HepG2 (cell line): Measurements from ENCODE around the gene UNC5A. TPM values are rescaled to one million over a fixed set of nuclear protein-coding genes. Genes with fewer than 3 reads are reported as not detected.

Experiments used
- ATAC-seq: fragments of 200-7000 bp; cut with Tn5 transposase; 3 replicates; pipeline ENCODE4 v1.9.1; 2020; ENCODE audit warnings: mild to moderate bottlenecking, moderate library complexity
- BruUV-seq: library from RNA; stranded (reverse); fragments of 400-500 nt; replicated peaks from 2 replicates; lab custom pipeline; 2021; lab: Mats Ljungman, UMichigan
- CTCF ChIA-PET: fragments of 300-600 bp; formaldehyde crosslinking; extraction: SDS; loops from one replicate; lab custom pipeline; 2021; ENCODE audit warnings: low total read pairs, inconsistent platforms, low intra/inter-chr PET ratio; lab: Yijun Ruan, JAX
- POLR2A ChIA-PET: fragments of 350-600 bp; sonication (Branson Sonifier 250); formaldehyde crosslinking; loops from one replicate; lab custom pipeline; 2020; ENCODE audit warnings: antibody characterized with exemption, inconsistent platforms; lab: Yijun Ruan, JAX
- DNase-seq: peaks from one replicate; pipeline ENCODE4 v3.0.0-alpha.2; 2015; ENCODE audit warnings: low spot score
- FAIRE-seq: peaks from 3 replicates; lab custom pipeline; 2011; peaks lifted over from hg19 to GRCh38; lab: Jason Lieb, UNC
- H2AFZ ChIP-seq: one replicate; pipeline ENCODE4 v1.6.1; 2011; ENCODE audit warnings: low read length, inconsistent platforms
- H3K27ac ChIP-seq: fragments of 300-600 bp; 3 replicates; pipeline ENCODE4 v1.8.0; 2011; ENCODE audit warnings: mixed run types, mild to moderate bottlenecking, mixed read lengths, low read length, inconsistent platforms; ENCODE audit not compliant: insufficient read depth; ENCODE audit errors: extremely low read length
- H3K27me3 ChIP-seq, 2 experiments: fragments of 200-600 bp in 1 of 2; 2 replicates in 1 of 2; 3 replicates in 1 of 2; pipeline versions ENCODE4 v1.6.0 to v1.8.0; 2011; ENCODE audit warnings: low read length in 2 of 2, mild to moderate bottlenecking in 2 of 2, moderate library complexity in 2 of 2, inconsistent platforms in 1 of 2; ENCODE audit not compliant: insufficient read depth in 2 of 2, control insufficient read depth in 1 of 2
- H3K36me3 ChIP-seq, 2 experiments: fragments of 200-600 bp in 1 of 2; replicated peaks in 1 of 2; 2 replicates in 1 of 2; 3 replicates in 1 of 2; pipeline versions ENCODE4 v1.5.1 to v1.8.0; 2011; ENCODE audit warnings: low read length in 2 of 2, inconsistent platforms in 1 of 2; ENCODE audit not compliant: insufficient read depth in 2 of 2, control insufficient read depth in 1 of 2
- H3K4me1 ChIP-seq: 2 replicates; pipeline ENCODE4 v1.5.1; 2012; ENCODE audit warnings: low read length, inconsistent platforms; ENCODE audit not compliant: insufficient read depth
- H3K4me2 ChIP-seq: 2 replicates; pipeline ENCODE4 v1.6.0; 2011; ENCODE audit warnings: low read depth, low read length, inconsistent platforms
- H3K4me3 ChIP-seq, 3 experiments: fragments of 200-600 bp in 1 of 3; sonication (generic), shearing (Covaris generic) in 1 of 3; replicated peaks in 1 of 3; 2 replicates each; pipeline ENCODE4 v1.5.1; 2011 to 2016; ENCODE audit warnings: low read length in 3 of 3, inconsistent platforms in 2 of 3, low read depth in 2 of 3, mild to moderate bottlenecking in 2 of 3, control low read depth in 1 of 3, mixed read lengths in 1 of 3; ENCODE audit not compliant: insufficient read depth in 1 of 3
- H3K79me2 ChIP-seq: one replicate; pipeline ENCODE4 v1.6.1; 2011; ENCODE audit warnings: low read length, inconsistent platforms; ENCODE audit not compliant: insufficient read depth
- H3K9ac ChIP-seq: 2 replicates; pipeline ENCODE4 v1.6.0; 2011; ENCODE audit warnings: mild to moderate bottlenecking, low read depth, low read length, inconsistent platforms; ENCODE audit not compliant: insufficient read depth
- H3K9me3 ChIP-seq: 2 replicates; pipeline ENCODE4 v1.5.1; 2012; ENCODE audit warnings: mild to moderate bottlenecking, low read length
- H4K20me1 ChIP-seq: 2 replicates; pipeline ENCODE4 v1.6.0; 2011; ENCODE audit warnings: inconsistent platforms, mild to moderate bottlenecking, low read length, moderate library complexity; ENCODE audit not compliant: insufficient read depth
- CEBPB ChIP-seq: IDR thresholded peaks from 2 replicates; pipeline ENCODE4 v1.6.1; 2011; ENCODE audit warnings: low read depth, low read length, improper control_type of control experiment, borderline replicate concordance
- CHD4 ChIP-seq: fragments of 200-600 bp; sonication (generic); IDR thresholded peaks from 2 replicates; pipeline ENCODE4 v1.7.0; 2017; ENCODE audit warnings: mild to moderate bottlenecking, low read length, borderline replicate concordance
- HNRNPUL1 ChIP-seq: fragments of 200-400 bp; formaldehyde crosslinking; IDR thresholded peaks from 2 replicates; pipeline ENCODE4 v1.6.1; 2017; ENCODE audit warnings: low read depth, mild to moderate bottlenecking, low read length, moderate library complexity
- NCOA1 ChIP-seq: sonication (generic); formaldehyde crosslinking; IDR thresholded peaks from 2 replicates; pipeline ENCODE4 v1.9.0; 2021; ENCODE audit warnings: missing genetic modification reagents
- NFRKB ChIP-seq: fragments of 450-650 bp; IDR thresholded peaks from 2 replicates; pipeline ENCODE4 v1.6.1; 2017
- PPARG ChIP-seq: conservative IDR thresholded peaks from 2 replicates; pipeline ENCODE4 v1.6.1; 2016; ENCODE audit warnings: missing biosample characterization, missing genetic modification reagents
- RFX5 ChIP-seq: IDR thresholded peaks from 2 replicates; pipeline ENCODE4 v1.6.1; 2011; ENCODE audit warnings: low read depth, low read length, improper control_type of control experiment
- RFXAP ChIP-seq: sonication (generic); formaldehyde crosslinking; IDR thresholded peaks from 2 replicates; pipeline ENCODE4 v1.4.0; 2020; ENCODE audit warnings: missing genetic modification reagents, borderline replicate concordance
- TOPORS ChIP-seq: sonication (generic); formaldehyde crosslinking; IDR thresholded peaks from 2 replicates; pipeline ENCODE4 v1.8.0; 2023; ENCODE audit warnings: mild to moderate bottlenecking, missing genetic modification reagents
- ZFP36L1 ChIP-seq: sonication (generic); formaldehyde crosslinking; IDR thresholded peaks from 2 replicates; pipeline ENCODE4 v1.8.0; 2022; ENCODE audit warnings: mild to moderate bottlenecking, missing genetic modification reagents, moderate library complexity
- ZFP62 ChIP-seq: sonication (generic); formaldehyde crosslinking; IDR thresholded peaks from 2 replicates; pipeline ENCODE4 v1.4.0; 2020; ENCODE audit warnings: missing genetic modification reagents
- ZNF235 ChIP-seq: sonication (generic); formaldehyde crosslinking; IDR thresholded peaks from 2 replicates; pipeline ENCODE4 v1.8.1; 2023; ENCODE audit warnings: mild to moderate bottlenecking, missing genetic modification reagents, borderline replicate concordance
- ZNF33A ChIP-seq: sonication (generic); formaldehyde crosslinking; IDR thresholded peaks from 2 replicates; pipeline ENCODE4 v1.5.1; 2020; ENCODE audit warnings: missing genetic modification reagents, mild to moderate bottlenecking, moderate library complexity, borderline replicate concordance
- ZNF577 ChIP-seq: sonication (generic); formaldehyde crosslinking; IDR thresholded peaks from 2 replicates; pipeline ENCODE4 v1.4.0; 2020; ENCODE audit warnings: mild to moderate bottlenecking, low read depth, missing genetic modification reagents, borderline replicate concordance
- ZNF674 ChIP-seq: sonication (generic); formaldehyde crosslinking; IDR thresholded peaks from 2 replicates; pipeline ENCODE4 v1.5.0; 2020; ENCODE audit warnings: low read depth, mild to moderate bottlenecking, missing genetic modification reagents
- ZZZ3 ChIP-seq: sonication (generic); formaldehyde crosslinking; IDR thresholded peaks from 2 replicates; pipeline ENCODE4 v1.4.0; 2020; ENCODE audit warnings: missing genetic modification reagents, mild to moderate bottlenecking, borderline replicate concordance
- WGBS: methylation state at CpG from one replicate; pipeline ENCODE4 v1.1.6; 2017; ENCODE audit warnings: low lambda C conversion rate; 5-methylcytosine and 5-hydroxymethylcytosine counted together
- in situ Hi-C: cut with HindIII; loops from 2 replicates; pipeline ENCODE4 v1.10.0; 2017; ENCODE audit warnings: low pct_unique_long_range_greater_than_20kb; ENCODE audit not compliant: extremely low pct_ligation_motif_present
- intact Hi-C: fragments of 100-400 bp; cut with micrococcal nuclease; formaldehyde crosslinking; loops from one replicate; pipeline ENCODE4 v1.10.0; 2022; ENCODE audit not compliant: unreplicated experiment
- polyA plus RNA-seq, 8 experiments: library from polyadenylated mRNA; depleted of rRNA in 3 of 8; stranded (reverse) in 7 of 8; unstranded in 1 of 8; fragments of >200 nt; fragmentation: Illumina TruSeq in 4 of 8; extraction: Trizol in 4 of 8; gene quantifications; 2 replicates each; pipeline versions ENCODE4 v1.2.1 to v1.2.3, GENCODE V29; 2011 to 2016; ENCODE audit warnings: low read depth in 4 of 8, missing spikeins in 1 of 8, mixed read lengths in 1 of 8; ENCODE audit not compliant: insufficient read depth in 1 of 8
- total RNA-seq, 5 experiments: library from RNA; depleted of rRNA; stranded (reverse); fragments of >200 nt; fragmentation: Illumina TruSeq; extraction: Trizol; gene quantifications; 2 replicates each; pipeline ENCODE4 v1.2.3, GENCODE V29; 2016; ENCODE audit warnings: low read depth in 1 of 5
- TF ChIP-seq, protein P1 (sequence below): sonication (generic); formaldehyde crosslinking; IDR thresholded peaks from 2 replicates; pipeline ENCODE4 v1.9.0; 2021; ENCODE audit warnings: missing genetic modification reagents, borderline replicate concordance

Gene UNC5A
- total and polyA plus RNA-seq, 2 of the 13 experiments (the other 11 are each of a cell fraction or from before 2014, with no cell fraction given), result not detected

DNA sequence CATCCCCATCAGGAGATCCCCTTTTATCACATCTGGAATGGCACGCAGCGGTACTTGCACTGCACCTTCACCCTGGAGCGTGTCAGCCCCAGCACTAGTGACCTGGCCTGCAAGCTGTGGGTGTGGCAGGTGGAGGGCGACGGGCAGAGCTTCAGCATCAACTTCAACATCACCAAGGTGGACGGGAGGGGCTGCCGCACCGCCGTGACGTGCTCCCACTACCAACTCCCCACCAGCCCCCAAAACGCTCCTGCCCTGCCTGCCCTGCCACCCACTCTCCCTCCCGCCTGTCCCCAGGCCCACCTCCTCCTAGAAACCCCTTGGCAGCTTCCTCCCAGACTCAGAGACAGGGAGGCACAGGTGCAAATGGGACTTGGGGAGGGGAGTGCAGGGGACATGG, 68.1 kb downstream of the UNC5A start:
- 23% methylated on average over 5 of the region's 12 CpGs for WGBS
- peaks cover 8% of the 10 kb centered on the region; the same call in 1 of the 2 replicates for H3K4me1 ChIP-seq
- DNase-seq, result no peak
- H3K27ac ChIP-seq, result no peak overlapping the region
- peaks cover 30 to 98% of the 10 kb centered on the region in 2 experiments for H3K27me3 ChIP-seq
- no peak for ATAC-seq
- no peak overlapping the region for H3K4me3 ChIP-seq
- POLR2A ChIA-PET, result no interaction called here
- in situ Hi-C loops, result no loop called here
- no peak overlapping the region for H2AFZ ChIP-seq
- TF ChIP-seq PPARG (CRISPR knock-in tag), result no peak
- TF ChIP-seq, all 625 proteins: peak for 0
- CTCF ChIA-PET, result no interaction called here
- Histone ChIP-seq H4K20me1 (no peaks in the 10 kb centered on the region), H3K4me2 (no peak overlapping the region), H3K36me3 (no peaks in the 10 kb centered on the region), H3K9ac (no peak overlapping the region), H3K79me2 (no peaks in the 10 kb centered on the region), H3K9me3 (no peaks in the 10 kb centered on the region)
- BruUV-seq, result no TSS peak
- FAIRE-seq, result no peak
- intact Hi-C loops, result no loop called here

DNA sequence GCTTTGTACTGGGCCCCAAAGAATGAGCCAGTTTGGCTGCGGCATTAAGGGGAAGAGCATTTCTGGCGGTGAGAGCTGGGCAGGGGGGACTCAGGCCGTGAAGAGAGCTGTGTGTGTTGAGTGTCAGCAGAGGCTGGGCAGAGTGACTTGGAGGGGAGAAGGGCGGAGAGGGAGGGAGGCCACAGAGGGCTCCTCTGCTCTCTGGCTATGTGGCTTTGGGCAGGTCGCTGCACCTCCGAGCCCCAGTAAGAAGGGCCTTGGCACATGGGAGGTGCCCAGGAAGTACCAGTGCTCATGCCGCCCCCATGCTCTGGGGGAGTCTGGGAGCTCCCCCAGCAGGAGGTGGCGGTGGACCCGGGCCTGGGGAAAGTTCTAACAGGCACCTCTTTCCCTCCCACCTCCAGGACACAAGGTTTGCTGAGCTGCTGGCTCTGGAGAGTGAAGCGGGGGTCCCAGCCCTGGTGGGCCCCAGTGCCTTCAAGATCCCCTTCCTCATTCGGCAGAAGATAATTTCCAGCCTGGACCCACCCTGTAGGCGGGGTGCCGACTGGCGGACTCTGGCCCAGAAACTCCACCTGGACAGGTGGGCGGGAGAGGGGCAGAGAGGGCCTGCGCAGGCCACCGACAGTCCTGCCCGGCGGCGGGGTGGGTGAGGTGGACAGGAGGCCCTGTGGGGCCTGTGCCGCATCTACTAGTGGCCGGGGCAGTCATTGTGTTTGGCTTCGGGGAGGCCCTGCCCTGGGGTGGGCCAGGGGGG, 68.7 kb downstream of the UNC5A start:
- H3K9ac ChIP-seq, result no peak overlapping the region
- H3K4me2 ChIP-seq, result no peak overlapping the region
- H4K20me1 ChIP-seq, result no peaks in the 10 kb centered on the region
- no peak for ATAC-seq
- H3K36me3 ChIP-seq, result no peaks in the 10 kb centered on the region
- no peaks in the 10 kb centered on the region for H3K79me2 ChIP-seq
- BruUV-seq, result no TSS peak
- no peak for FAIRE-seq
- intact Hi-C loops (no loop called here), in situ Hi-C loops (no loop called here)
- H3K27me3 ChIP-seq, result peaks cover 30 to 92% of the 10 kb centered on the region in 2 experiments
- no peak overlapping the region for H3K4me3 ChIP-seq
- H3K9me3 ChIP-seq, result no peaks in the 10 kb centered on the region
- DNase-seq, result no peak
- no peak overlapping the region for H2AFZ ChIP-seq
- ChIA-PET CTCF (no interaction called here), POLR2A (no interaction called here)
- H3K27ac ChIP-seq, result no peak overlapping the region
- WGBS, result 35% methylated on average over 6 of the region's 23 CpGs
- peaks cover 8% of the 10 kb centered on the region; the same call in 1 of the 2 replicates for H3K4me1 ChIP-seq
- TF ChIP-seq ZFP62 (CRISPR knock-in tag) (no peak), ZNF674 (CRISPR knock-in tag) (no peak), CEBPB (no peak), CHD4 (no peak), ZNF235 (no peak), NFRKB (no peak), RFX5 (no peak), ZNF33A (CRISPR knock-in tag) (no peak), ZZZ3 (no peak), ZNF577 (no peak), ZFP36L1 (CRISPR knock-in tag) (no peak), TOPORS (CRISPR knock-in tag) (no peak), HNRNPUL1 (no peak), NCOA1 (CRISPR knock-in tag) (no peak), RFXAP (CRISPR knock-in tag) (no peak)
- TF ChIP-seq, protein P1, sequence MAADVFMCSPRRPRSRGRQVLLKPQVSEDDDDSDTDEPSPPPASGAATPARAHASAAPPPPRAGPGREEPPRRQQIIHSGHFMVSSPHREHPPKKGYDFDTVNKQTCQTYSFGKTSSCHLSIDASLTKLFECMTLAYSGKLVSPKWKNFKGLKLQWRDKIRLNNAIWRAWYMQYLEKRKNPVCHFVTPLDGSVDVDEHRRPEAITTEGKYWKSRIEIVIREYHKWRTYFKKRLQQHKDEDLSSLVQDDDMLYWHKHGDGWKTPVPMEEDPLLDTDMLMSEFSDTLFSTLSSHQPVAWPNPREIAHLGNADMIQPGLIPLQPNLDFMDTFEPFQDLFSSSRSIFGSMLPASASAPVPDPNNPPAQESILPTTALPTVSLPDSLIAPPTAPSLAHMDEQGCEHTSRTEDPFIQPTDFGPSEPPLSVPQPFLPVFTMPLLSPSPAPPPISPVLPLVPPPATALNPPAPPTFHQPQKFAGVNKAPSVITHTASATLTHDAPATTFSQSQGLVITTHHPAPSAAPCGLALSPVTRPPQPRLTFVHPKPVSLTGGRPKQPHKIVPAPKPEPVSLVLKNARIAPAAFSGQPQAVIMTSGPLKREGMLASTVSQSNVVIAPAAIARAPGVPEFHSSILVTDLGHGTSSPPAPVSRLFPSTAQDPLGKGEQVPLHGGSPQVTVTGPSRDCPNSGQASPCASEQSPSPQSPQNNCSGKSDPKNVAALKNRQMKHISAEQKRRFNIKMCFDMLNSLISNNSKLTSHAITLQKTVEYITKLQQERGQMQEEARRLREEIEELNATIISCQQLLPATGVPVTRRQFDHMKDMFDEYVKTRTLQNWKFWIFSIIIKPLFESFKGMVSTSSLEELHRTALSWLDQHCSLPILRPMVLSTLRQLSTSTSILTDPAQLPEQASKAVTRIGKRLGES (CRISPR knock-in tag), result no peak
